Uterus (tissue), 4 donors: ENCODE results near the gene DNAH10. TPM values are rescaled to one million over a fixed set of nuclear protein-coding genes. Genes with fewer than 3 reads are reported as not detected.

Experiments
- DNase-seq, 2 donors: peaks; one replicate each; pipeline ENCODE4 v3.0.0-alpha.2; 2019 to 2020
- H3K27ac ChIP-seq, 2 donors: fragments of 200-600 bp; sonication (generic); 1 replicate in 1 of 2; 2 replicates in 1 of 2; pipeline ENCODE4 v1.5.1; 2016 to 2018
- H3K27me3 ChIP-seq, 2 donors: fragments of 200-600 bp; sonication (generic); one replicate each; pipeline ENCODE4 v1.5.1; 2018 to 2019; ENCODE audit warnings: control low read depth in 1 of 2
- H3K36me3 ChIP-seq, 2 donors: fragments of 200-600 bp; sonication (generic); one replicate each; pipeline ENCODE4 v1.5.1; 2019; ENCODE audit warnings: control low read depth in 1 of 2
- H3K4me1 ChIP-seq, 2 donors: fragments of 200-600 bp; sonication (generic); one replicate each; pipeline ENCODE4 v1.5.1; 2018 to 2019; ENCODE audit warnings: control low read depth in 1 of 2
- H3K4me3 ChIP-seq, 2 donors: fragments of 200-600 bp; sonication (generic); 1 replicate in 1 of 2; 2 replicates in 1 of 2; pipeline ENCODE4 v1.5.1; 2018 to 2019; ENCODE audit warnings: mild to moderate bottlenecking in 1 of 2
- H3K9me3 ChIP-seq, 2 donors: fragments of 200-600 bp; sonication (generic); one replicate each; pipeline ENCODE4 v1.5.1; 2019; ENCODE audit warnings: control low read depth in 1 of 2
- POLR2A ChIP-seq, 2 donors: fragments of 450-650 bp; IDR thresholded peaks; one replicate each; pipeline ENCODE4 v1.6.1; 2016; ENCODE audit warnings: antibody characterized with exemption in 2 of 2, mild to moderate bottlenecking in 1 of 2, moderate library complexity in 1 of 2
- intact Hi-C: fragments of 100-400 bp; cut with DNase I; formaldehyde crosslinking; loops from one replicate; pipeline ENCODE4 v1.15.1; 2023; ENCODE audit warnings: low total_unique reads
- total RNA-seq, 4 donors: library from RNA; depleted of rRNA in 3 of 4; stranded (reverse); fragments of >200 nt in 3 of 4; gene quantifications; one replicate each; pipeline versions ENCODE4 v1.1.0 to v1.2.4, GENCODE V29; 2014 to 2023
- TF ChIP-seq, protein P1 (sequence below), 4 experiments: fragments of 200-600 bp in 2 of 4; fragments of 450-650 bp in 2 of 4; sonication (generic) in 2 of 4; IDR thresholded peaks; one replicate each; pipeline ENCODE4 v1.5.1; 2016 to 2019; ENCODE audit warnings: antibody characterized with exemption in 4 of 4, mild to moderate bottlenecking in 2 of 4, moderate library complexity in 1 of 4
- donor health status: DM: yes; HTN: yes; CAD: no.

The DNAH10 gene
- total RNA-seq, 4 donors from 2014 or later, result under 0.01 to 3.9 (median 1.1) TPM

DNA sequence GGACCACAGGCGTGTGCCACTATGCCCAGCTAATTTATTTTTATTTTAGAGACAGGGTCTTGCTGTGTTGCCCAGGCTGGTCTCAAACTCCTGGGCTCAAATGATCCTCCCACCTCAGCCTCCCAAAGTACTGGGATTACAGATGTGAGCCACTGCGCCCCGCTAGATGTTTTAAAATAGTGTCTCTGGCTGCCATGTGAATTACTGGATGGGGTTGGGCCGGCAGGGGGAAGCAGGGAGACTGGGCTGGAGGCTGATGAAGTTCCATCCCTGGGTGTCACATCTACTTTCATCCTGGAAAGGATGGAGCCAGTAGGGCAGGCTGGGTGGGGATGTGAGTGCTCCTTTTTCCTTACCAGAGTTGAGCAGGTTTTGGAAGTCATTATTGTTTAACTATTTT lies 46.1 kb downstream of the DNAH10 start:
- Histone ChIP-seq H3K27ac (no peak overlapping the region), H3K4me3 (no peak overlapping the region), H3K36me3 (no peaks in the 10 kb centered on the region), H3K27me3 (no peaks in the 10 kb centered on the region), H3K4me1 (no peaks in the 10 kb centered on the region), H3K9me3 (no peaks in the 10 kb centered on the region)
- intact Hi-C loops, result no loop called here
- no peak for TF ChIP-seq POLR2A (IDR thresholded peaks at IDR 0.05)
- TF ChIP-seq, protein P1, sequence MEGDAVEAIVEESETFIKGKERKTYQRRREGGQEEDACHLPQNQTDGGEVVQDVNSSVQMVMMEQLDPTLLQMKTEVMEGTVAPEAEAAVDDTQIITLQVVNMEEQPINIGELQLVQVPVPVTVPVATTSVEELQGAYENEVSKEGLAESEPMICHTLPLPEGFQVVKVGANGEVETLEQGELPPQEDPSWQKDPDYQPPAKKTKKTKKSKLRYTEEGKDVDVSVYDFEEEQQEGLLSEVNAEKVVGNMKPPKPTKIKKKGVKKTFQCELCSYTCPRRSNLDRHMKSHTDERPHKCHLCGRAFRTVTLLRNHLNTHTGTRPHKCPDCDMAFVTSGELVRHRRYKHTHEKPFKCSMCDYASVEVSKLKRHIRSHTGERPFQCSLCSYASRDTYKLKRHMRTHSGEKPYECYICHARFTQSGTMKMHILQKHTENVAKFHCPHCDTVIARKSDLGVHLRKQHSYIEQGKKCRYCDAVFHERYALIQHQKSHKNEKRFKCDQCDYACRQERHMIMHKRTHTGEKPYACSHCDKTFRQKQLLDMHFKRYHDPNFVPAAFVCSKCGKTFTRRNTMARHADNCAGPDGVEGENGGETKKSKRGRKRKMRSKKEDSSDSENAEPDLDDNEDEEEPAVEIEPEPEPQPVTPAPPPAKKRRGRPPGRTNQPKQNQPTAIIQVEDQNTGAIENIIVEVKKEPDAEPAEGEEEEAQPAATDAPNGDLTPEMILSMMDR (IDR thresholded peaks at IDR 0.05), result no peak
- no peak for DNase-seq

DNA sequence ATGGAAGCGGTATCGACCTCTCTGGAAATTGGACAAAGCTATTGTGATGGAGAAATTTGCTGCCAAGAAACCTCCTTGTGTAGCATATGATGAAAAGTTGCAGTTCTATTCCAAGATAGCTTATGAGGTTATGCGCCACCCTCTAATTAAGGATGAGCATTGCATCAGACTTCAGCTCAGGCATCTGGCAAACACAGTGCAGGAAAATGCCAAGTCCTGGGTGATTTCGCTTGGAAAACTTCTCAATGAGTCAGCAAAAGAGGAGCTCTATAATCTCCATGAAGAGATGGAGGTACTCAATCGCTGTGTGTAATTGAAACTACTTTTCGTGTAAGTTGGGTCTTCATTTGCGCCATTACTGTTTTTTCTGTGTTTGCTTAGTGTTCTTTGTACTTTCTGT lies 51.2 kb downstream of the DNAH10 start:
- H3K27me3 ChIP-seq, result no peaks in the 10 kb centered on the region
- intact Hi-C loops, result no loop called here
- TF ChIP-seq, protein P1 (IDR thresholded peaks at IDR 0.05), result no peak
- no peak for TF ChIP-seq POLR2A (IDR thresholded peaks at IDR 0.05)

DNA sequence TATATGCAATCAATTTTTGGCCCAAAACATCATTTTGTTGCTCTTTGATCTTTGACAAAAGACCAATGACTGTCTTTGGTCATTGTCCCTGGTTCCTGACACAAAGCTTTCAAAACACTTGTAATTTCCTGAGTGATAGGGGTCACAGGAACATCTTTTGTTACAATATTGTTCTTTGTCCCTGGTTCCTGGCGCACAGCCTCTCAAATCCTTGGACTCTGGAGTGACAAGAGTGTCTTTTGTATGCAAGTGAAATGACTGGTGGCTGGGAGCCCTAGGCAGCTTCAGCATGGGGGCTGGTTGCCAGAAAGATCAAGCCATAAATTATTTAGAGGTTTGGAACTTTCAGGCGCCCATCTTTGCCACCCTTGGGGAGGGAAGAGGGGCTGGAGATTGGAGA lies 53.9 kb downstream of the DNAH10 start:
- Histone ChIP-seq H3K4me1 (no peaks in the 10 kb centered on the region), H3K27ac (no peak overlapping the region), H3K27me3 (no peaks in the 10 kb centered on the region), H3K36me3 (no peaks in the 10 kb centered on the region), H3K4me3 (no peak overlapping the region), H3K9me3 (peaks cover 0 to 6% of the 10 kb centered on the region in 2 donors)
- DNase-seq, result no peak
- TF ChIP-seq, protein P1 (IDR thresholded peaks at IDR 0.05), result no peak
- no peak for TF ChIP-seq POLR2A (IDR thresholded peaks at IDR 0.05)
- intact Hi-C loops, result no loop called here

More for the DNA sequence above, 51.2 kb downstream of the DNAH10 start:
- Histone ChIP-seq H3K4me3 (no peak overlapping the region), H3K9me3 (peaks cover 0 to 6% of the 10 kb centered on the region in 2 donors), H3K27ac (no peak overlapping the region), H3K4me1 (no peaks in the 10 kb centered on the region), H3K36me3 (no peaks in the 10 kb centered on the region)
- no peak for DNase-seq

DNA sequence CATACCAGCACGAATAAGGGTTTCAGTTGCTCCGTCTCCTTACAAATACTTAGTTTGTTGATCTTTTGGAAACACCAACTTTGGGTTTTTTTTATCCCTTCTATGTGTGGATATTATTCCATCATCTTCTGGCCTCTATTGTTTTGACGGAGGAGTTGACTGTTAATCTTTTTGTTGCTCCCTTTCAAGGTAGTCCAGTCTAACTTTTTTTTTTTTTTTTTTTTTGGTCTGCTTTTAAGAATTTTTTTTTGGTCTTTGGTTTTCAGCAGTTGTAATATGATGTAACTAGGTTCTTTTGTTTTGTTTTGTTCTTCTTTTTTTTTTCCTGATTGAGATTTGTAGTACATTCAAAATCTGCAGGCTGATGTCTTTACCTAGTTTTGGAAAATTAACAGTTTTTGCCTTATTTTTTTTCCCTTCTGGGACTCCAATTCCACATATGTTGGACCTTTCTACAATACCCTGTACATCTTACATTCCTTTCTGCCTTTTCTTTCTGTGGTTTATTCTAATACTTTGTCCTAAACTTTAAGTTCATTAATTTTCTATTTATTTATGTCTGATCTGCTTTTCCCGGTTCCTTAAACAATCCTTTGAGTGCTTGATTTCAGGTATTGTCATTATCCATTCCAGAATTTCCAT lies 54.9 kb downstream of the DNAH10 start:
- H3K9me3 ChIP-seq, result peaks cover 0 to 6% of the 10 kb centered on the region in 2 donors
- H3K4me3 ChIP-seq, result no peak overlapping the region
- DNase-seq, result no peak
- TF ChIP-seq POLR2A (IDR thresholded peaks at IDR 0.05), result no peak
- TF ChIP-seq, protein P1 (IDR thresholded peaks at IDR 0.05), result no peak
- no peaks in the 10 kb centered on the region for H3K4me1 ChIP-seq
- intact Hi-C loops, result no loop called here
- H3K36me3 ChIP-seq, result no peaks in the 10 kb centered on the region
- no peaks in the 10 kb centered on the region for H3K27me3 ChIP-seq
- H3K27ac ChIP-seq, result no peak overlapping the region

DNA sequence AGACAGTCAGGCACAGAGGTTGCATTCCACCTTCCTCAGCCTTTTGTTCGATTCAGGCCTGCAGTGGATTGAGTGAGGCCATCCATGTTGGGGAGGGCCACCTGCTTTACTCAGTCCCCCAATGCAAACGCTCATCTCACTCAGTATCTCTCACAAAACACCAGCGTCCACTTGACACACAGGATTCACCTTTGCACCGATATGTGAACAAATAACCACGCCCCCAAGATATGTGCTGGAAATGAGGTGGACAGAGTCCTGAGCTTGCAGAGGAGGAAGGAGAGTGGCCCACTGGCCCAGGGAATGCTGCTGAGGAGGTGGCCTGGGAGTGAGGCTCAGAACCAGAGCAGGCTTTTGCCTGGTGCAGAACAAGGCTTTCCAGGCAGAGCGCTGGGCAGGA lies 60.7 kb downstream of the DNAH10 start:
- DNase-seq, result no peak
- H3K36me3 ChIP-seq, result no peaks in the 10 kb centered on the region
- intact Hi-C loops, result no loop called here
- H3K9me3 ChIP-seq, result no peaks in the 10 kb centered on the region
- H3K27me3 ChIP-seq, result no peaks in the 10 kb centered on the region
- no peaks in the 10 kb centered on the region for H3K4me1 ChIP-seq
- no peak overlapping the region for H3K4me3 ChIP-seq
- TF ChIP-seq, protein P1 (IDR thresholded peaks at IDR 0.05), result no peak
- no peak for TF ChIP-seq POLR2A (IDR thresholded peaks at IDR 0.05)
- H3K27ac ChIP-seq, result no peak overlapping the region
